ENCODE data around the gene ZBTB22. TPM values are rescaled to one million over a fixed set of nuclear protein-coding genes. Genes with fewer than 3 reads are reported as not detected.
"Not testable (repeated sequence)": the region's sequence is repeated elsewhere in the genome, so short reads cannot be mapped to it uniquely, and the experiment has no call there.

ZBTB22 gene
- total and polyA plus RNA-seq, 2 donors (not counting 1 experiment from before 2014, with no cell fraction given), result 25.9 to 39.7 TPM

DNA sequence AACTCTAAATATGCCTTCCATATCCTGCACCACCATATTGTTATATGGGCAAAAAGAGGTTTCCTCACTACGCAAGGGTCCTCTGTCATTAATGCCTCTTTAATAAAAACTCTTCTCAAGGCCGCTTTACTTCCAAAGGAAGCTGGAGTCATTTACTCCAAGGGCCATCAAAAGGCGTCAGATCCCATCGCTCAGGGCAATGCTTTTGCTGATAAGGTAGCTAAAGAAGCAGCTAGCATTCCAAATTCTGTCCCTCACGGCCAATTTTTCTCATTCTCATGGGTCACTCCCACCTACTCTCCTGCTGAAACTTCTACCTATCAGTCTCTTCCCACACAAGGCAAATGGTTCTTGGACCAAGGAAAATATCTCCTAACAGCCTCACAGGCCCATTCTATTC lies 30.3 kb upstream of the ZBTB22 start:
- no peak overlapping the region for H3K4me3 Mint-ChIP-seq
- Histone ChIP-seq H3K36me3 (replicated peaks in 1 of 2; ENCODE audit: control extremely low read depth in 1 of 2, control insufficient read depth in 1 of 2, extremely low read depth in 1 of 2, insufficient read depth in 2 of 2, low read length in 1 of 2) (no peaks in the 10 kb centered on the region), H4K20me1 (ENCODE audit: control insufficient read depth, insufficient read depth, low read length, poor library complexity, severe bottlenecking) (no peaks in the 10 kb centered on the region), H3K27me3 (replicated peaks in 1 of 4; ENCODE audit: control extremely low read depth in 1 of 4, control insufficient read depth in 3 of 4, insufficient read depth in 4 of 4, low read length in 3 of 4) (no peaks in the 10 kb centered on the region), H3K4me1 (ENCODE audit: control insufficient read depth in 2 of 2, insufficient read depth in 2 of 2, low read length in 2 of 2) (peaks cover 29 to 32% of the 10 kb centered on the region in 2 donors), H3K9ac (ENCODE audit: low read length) (no peak overlapping the region), H3K9me3 (ENCODE audit: control extremely low read depth in 1 of 3, control insufficient read depth in 2 of 3, insufficient read depth in 1 of 3, low read length in 2 of 3) (peaks cover 0 to 6% (median 0%) of the 10 kb centered on the region in 3 donors), H3K4me3 (ENCODE audit: control extremely low read depth in 1 of 5, extremely low read depth in 1 of 5, insufficient read depth in 1 of 5, low read depth in 2 of 5, low read length in 4 of 5) (no peak overlapping the region), H3K79me2 (ENCODE audit: control insufficient read depth, insufficient read depth, low read length) (peaks cover 6% of the 10 kb centered on the region), H2AFZ (ENCODE audit: insufficient read depth, low read depth, low read length, poor library complexity, severe bottlenecking) (no peak overlapping the region), H3K4me2 (replicated peaks; ENCODE audit: low read depth, low read length, poor library complexity, severe bottlenecking) (no peak overlapping the region), H3K27ac (ENCODE audit: low read length in 2 of 2) (no peak overlapping the region)
- H3K27ac Mint-ChIP-seq, result no peak overlapping the region
- H3K9me3 Mint-ChIP-seq (ENCODE audit: insufficient read depth), result no peaks in the 10 kb centered on the region
- intact Hi-C loops (cut with micrococcal nuclease), result no loop called here
- H3K4me1 Mint-ChIP-seq, result peaks cover 31% of the 10 kb centered on the region
- ATAC-seq (ENCODE audit: low read depth) (no peak), DNase-seq (no peak)
- CTCF ChIA-PET, result interaction anchor here (0.6 to 1.5 kb wide), 2 partner anchors 43 to 1195 kb away, joined by 3 to 4 read pairs; no protein-coding TSS in a partner anchor
- H3K27me3 Mint-ChIP-seq, result no peaks in the 10 kb centered on the region
- 90% methylated on average over 3 of the region's 5 CpGs for WGBS (ENCODE audit: insufficient coverage)
- POLR2A ChIA-PET, result no interaction called here
- no peak for TF ChIP-seq EZH2 (IDR thresholded peaks at IDR 0.05; ENCODE audit: borderline replicate concordance, insufficient read depth, low read depth, low read length, poor library complexity, severe bottlenecking)
- TF ChIP-seq, protein P1, sequence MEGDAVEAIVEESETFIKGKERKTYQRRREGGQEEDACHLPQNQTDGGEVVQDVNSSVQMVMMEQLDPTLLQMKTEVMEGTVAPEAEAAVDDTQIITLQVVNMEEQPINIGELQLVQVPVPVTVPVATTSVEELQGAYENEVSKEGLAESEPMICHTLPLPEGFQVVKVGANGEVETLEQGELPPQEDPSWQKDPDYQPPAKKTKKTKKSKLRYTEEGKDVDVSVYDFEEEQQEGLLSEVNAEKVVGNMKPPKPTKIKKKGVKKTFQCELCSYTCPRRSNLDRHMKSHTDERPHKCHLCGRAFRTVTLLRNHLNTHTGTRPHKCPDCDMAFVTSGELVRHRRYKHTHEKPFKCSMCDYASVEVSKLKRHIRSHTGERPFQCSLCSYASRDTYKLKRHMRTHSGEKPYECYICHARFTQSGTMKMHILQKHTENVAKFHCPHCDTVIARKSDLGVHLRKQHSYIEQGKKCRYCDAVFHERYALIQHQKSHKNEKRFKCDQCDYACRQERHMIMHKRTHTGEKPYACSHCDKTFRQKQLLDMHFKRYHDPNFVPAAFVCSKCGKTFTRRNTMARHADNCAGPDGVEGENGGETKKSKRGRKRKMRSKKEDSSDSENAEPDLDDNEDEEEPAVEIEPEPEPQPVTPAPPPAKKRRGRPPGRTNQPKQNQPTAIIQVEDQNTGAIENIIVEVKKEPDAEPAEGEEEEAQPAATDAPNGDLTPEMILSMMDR (IDR thresholded peaks at IDR 0.05), result no peak

DNA sequence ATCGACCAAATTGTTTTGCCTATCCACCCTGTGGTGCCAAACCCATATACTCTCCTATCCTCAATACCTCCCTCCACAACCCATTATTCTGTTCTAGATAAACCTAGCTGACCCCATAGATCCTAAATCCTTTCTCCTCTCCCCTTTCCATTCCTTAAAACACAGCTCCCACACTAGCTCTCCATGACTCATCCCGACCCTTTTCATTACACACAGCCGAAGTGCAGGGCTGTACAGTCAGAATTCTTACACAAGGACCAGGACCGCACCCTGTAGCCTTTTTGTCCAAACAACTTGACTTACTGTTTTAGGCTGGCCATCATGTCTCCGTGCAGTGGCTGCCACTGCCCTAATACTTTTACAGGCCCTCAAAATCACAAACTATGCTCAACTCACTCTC lies 29.4 kb upstream of the ZBTB22 start:
- H3K9me3 Mint-ChIP-seq (ENCODE audit: insufficient read depth); ATAC-seq (ENCODE audit: low read depth); H3K9ac ChIP-seq (ENCODE audit: low read length); H3K27ac Mint-ChIP-seq; POLR2A ChIA-PET; H3K27me3 ChIP-seq (replicated peaks in 1 of 4; ENCODE audit: control extremely low read depth in 1 of 4, control insufficient read depth in 3 of 4, insufficient read depth in 4 of 4, low read length in 3 of 4); H3K79me2 ChIP-seq (ENCODE audit: control insufficient read depth, insufficient read depth, low read length); H3K27me3 Mint-ChIP-seq; H3K9me3 ChIP-seq (ENCODE audit: control extremely low read depth in 1 of 3, control insufficient read depth in 2 of 3, insufficient read depth in 1 of 3, low read length in 2 of 3); H4K20me1 ChIP-seq (ENCODE audit: control insufficient read depth, insufficient read depth, low read length, poor library complexity, severe bottlenecking); H3K4me3 ChIP-seq (ENCODE audit: control extremely low read depth in 1 of 5, extremely low read depth in 1 of 5, insufficient read depth in 1 of 5, low read depth in 2 of 5, low read length in 4 of 5); H3K27ac ChIP-seq (ENCODE audit: low read length in 2 of 2); H2AFZ ChIP-seq (ENCODE audit: insufficient read depth, low read depth, low read length, poor library complexity, severe bottlenecking); intact Hi-C loops (cut with micrococcal nuclease); H3K4me3 Mint-ChIP-seq; H3K4me2 ChIP-seq (replicated peaks; ENCODE audit: low read depth, low read length, poor library complexity, severe bottlenecking); DNase-seq; H3K36me3 ChIP-seq (replicated peaks in 1 of 2; ENCODE audit: control extremely low read depth in 1 of 2, control insufficient read depth in 1 of 2, extremely low read depth in 1 of 2, insufficient read depth in 2 of 2, low read length in 1 of 2): not testable (repeated sequence)
- CTCF ChIA-PET, result interaction anchor here (4.4 kb wide), 1 partner anchor 46 kb away, joined by 45 read pairs; the partner anchor contains the start of gene RGL2
- WGBS (ENCODE audit: insufficient coverage), result 98% methylated on average over 5 of the region's 5 CpGs
- peaks cover 36 to 40% of the 10 kb centered on the region in 2 donors for H3K4me1 ChIP-seq (ENCODE audit: control insufficient read depth in 2 of 2, insufficient read depth in 2 of 2, low read length in 2 of 2)
- peaks cover 33% of the 10 kb centered on the region for H3K4me1 Mint-ChIP-seq
